Endometrium (tissue), 2 donors: ENCODE results near the gene NGEF.
A peak's percentile ranks its signal among the peaks of the same experiment; 100 is the strongest.
"Not testable (repeated sequence)": the region's sequence is repeated elsewhere in the genome, so short reads cannot be mapped to it uniquely, and the experiment has no call there.

Experiments
- FAIRE-seq: peaks from 2 replicates; lab custom pipeline; 2012; peaks lifted over from hg19 to GRCh38; lab: Jason Lieb, UNC
- donor health status: control.
- donor health status: control.

NGEF gene

GRCh38 chr2:232870766-232871371 lies 142.2 kb downstream of the NGEF start:
- FAIRE-seq: no peak

- no peak for FAIRE-seq
These were observed 142.9 kb downstream of the NGEF start, which contains the start of gene SNORC for GRCh38 chr2:232870018-232870765. SNORC (plus strand) TSS chr2:232870264; CDS start chr2:232870342, 78 bp downstream.

DNA sequence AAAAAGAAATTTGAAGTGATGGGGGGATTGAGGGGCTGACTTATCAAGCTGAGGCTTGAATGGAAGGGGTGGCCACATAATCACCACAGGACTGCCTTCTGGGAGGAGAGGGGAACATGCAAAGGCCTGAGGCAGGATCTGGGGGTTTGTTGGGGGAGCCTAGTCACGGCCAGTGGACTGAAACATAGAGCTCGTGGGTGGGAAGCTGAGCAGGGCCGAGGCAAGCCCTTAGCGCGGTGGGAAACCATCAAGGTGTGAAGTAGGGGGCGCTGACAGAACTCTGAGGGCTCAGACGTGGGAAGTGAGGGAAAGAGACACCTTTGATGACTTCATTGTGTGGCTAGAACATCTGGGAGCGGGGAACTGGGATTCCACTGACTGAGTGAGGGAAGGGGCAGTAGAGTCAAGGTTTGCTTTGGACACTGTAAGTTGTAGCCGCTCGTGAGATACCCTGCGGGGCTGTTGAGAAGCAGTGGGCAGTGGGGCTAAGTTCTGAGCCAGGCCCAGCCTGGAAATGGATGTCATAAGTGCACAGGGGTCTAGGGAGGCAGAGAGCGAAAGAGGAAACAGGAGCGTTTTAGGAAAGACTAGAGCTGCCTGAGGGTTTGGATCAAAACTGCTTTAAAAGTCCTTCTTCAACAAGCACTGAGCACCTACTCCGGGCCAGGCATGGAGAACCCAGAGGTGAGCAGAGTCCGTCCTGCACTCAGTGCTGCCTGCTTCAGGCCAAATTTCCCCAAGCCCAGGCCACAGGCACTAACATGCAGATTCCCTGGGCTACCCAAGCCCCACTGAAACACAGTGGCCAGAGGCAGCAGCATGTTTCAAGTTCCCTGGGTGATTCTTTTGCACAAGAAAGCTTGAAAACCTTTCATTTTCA lies 143.7 kb downstream of the NGEF start:
- no peak for FAIRE-seq

DNA sequence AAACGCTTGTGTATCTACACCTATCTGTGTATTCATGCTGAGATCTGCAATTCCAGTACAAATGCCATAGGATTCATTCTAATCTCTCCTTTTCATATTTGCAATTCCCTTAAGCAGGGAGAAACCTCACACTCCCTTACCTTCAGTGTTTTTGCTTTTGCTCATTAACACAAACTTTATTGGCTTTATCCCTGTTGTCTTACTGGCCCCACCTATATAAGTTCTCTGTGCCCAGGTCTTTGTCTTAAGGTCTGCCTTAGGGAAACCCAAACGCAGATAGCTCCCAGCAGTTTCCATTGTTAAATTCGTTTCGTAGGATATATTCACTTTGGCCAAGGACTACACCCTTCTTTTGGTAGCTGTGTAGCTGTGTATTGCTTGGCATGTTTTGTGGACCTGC lies 147.0 kb downstream of the NGEF start:
- no peak for FAIRE-seq

GRCh38 chr2:232865165-232865564 lies 147.9 kb downstream of the NGEF start:
- FAIRE-seq: no peak

DNA sequence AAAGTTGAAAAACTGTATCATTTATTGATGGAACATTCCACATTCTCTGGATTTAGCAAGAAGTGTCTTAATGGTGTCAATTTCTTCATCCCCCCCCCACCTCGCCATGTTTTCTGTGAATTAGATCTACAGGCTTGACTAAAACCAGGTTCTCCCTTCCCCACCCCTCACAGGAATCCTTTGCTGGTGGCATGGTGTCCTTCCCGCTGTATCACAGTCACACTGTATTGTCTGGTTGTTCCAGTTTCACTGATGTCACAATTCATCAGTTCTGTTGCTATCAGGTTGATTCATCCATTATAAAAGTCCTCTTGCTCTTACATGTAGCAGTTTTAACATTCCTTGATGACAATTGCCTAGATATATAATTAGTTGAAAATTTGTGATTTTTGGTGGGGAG lies 149.1 kb downstream of the NGEF start:
- FAIRE-seq: no peak

DNA sequence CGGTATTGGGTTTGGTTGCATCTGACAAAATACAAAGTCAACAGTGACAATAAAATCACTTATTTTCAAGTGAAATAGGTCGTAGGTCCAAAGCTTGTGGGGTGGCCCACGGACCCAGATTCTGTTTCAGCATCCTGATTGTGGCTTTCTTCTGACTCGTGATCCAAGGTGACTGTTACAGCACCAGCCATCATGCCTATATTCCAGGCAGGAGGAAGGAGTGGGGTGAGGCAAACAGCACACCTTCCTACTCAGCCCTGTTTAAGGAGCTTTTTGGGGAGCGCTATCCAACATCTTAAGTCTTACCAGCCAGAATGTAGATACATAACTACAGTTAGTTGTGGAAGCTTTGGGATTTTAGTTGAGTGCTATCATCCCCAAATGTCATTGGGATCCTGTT lies 151.7 kb downstream of the NGEF start:
- FAIRE-seq: no peak

DNA sequence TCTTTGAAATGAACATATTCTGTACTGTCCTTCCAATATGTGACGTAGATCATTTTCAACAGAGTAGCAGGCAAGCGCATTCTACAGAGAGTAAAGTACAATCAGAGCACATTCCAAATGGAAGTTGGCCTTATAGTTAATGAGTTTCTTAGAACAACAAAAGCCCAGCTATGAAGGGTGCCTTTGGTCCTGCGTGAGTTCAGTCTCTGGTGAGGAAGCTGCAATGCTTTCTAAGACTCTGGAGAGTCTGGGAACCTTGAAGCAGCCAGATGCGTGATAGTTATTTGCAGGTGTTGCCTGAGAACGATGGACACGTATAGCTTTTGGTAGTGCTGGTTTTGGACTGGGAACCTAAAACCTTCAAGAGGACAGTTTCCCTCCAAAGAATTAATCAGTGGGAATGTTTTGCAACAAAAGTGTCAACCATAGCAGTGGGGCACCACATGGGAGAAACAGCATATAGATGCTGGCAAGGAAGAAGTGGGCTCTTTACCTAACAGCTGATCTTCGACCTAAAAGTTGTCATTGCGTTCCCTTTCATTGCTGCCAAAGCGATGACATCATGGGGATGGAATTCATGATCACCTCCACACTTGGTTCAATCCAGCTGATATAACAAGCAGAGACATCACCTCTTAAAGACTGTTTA lies 152.3 kb downstream of the NGEF start:
- FAIRE-seq: no peak

DNA sequence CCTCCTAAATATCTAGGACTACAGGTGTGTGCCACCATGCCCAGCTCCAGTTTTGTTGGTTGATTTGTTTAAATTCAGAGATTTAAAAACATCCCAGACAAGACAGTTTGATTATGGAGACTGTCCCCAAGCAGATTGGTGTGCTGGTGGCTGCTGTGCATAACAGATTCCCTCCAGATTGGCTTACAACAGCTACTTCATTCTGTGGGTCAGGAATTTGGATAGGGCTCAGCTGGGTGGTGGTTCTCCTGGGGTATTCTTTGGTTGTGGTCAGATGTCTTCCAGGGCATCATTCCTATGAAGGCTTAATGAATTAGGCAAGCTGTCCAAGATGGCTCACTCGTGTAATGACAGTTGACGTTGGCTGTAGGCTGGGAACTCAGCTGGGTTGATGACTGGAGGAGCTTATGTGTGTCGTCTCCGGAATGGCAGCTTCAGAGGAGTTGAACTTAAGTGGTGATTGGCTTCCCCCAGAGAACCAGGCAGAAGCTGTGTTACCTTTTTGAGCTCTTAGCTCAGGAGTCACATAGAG lies 153.6 kb downstream of the NGEF start:
- no peak for FAIRE-seq

- FAIRE-seq: no peak
These were observed 155.9 kb downstream of the NGEF start for GRCh38 chr2:232857158-232857563.

- peak; percentile 82 for FAIRE-seq
These were observed 159.0 kb downstream of the NGEF start for GRCh38 chr2:232854082-232854481.

DNA sequence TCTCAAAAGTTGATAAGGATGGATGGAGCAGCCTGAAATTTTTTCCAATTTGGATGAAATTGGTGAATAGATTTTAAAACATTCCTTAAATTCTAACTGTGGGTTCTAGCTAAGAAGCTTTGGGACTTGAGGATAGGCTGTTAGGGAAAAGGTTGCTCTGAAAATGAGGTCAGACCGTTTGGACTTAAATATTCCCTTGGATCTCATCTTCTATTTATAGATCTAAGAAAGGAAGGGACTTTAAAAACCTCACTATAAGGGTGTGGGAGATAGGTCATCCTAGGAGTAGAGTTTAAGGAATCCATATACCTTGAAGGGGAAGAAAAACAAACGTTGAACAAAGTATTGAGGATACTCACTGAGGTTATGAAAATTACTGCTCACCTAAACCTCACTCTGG lies 160.4 kb downstream of the NGEF start:
- FAIRE-seq: no peak

- not testable (repeated sequence) for FAIRE-seq
These were observed 161.0 kb downstream of the NGEF start for GRCh38 chr2:232852081-232852480.

- no peak for FAIRE-seq
These were observed 163.0 kb downstream of the NGEF start for GRCh38 chr2:232850039-232850438.

GRCh38 chr2:232846055-232846454 lies 167.0 kb downstream of the NGEF start:
- no peak for FAIRE-seq

DNA sequence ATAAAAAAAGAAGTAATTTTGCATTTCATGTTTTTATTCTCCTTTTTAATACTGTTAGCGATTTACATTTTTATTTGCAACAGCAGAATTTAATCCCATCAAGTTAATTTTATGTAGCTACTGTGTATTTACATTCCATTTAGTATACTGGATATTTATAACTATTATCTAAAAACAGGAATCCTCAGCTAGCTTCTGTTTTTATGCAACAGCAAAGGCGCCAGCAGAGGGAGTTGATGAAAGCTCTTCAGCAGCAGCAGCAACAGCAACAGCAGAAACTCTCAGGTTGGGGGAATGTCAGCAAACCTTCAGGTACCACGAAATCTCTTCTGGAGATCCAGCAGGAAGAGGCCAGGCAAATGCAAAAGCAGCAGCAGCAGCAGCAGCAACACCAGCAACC lies 169.2 kb downstream of the NGEF start:
- FAIRE-seq: no peak

- no peak for FAIRE-seq
These were observed 170.4 kb downstream of the NGEF start for GRCh38 chr2:232842689-232843088.

- FAIRE-seq: no peak
These were observed 173.5 kb downstream of the NGEF start for GRCh38 chr2:232839411-232840079.

DNA sequence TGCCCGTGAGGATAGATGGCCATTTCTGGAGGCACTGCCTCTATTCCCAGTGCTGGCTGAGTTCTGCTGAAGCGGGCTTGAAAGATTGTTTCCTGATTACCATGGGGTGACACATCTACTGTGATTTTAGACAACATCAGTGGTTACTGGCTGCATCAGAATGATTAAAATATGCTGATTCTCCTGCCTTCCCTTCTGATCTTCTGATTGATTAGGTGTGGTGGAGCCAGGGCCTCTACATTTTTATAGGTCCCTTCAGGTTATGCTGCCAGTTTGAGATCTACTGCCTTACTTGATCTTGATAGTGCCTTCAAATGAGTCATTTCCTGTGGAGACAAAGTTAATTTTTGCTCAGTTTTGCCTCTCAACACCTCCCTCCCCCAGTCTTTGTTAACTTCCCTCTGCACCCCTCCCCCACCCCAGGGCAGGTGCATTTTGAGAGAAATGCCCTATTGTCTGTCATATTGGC lies 174.6 kb downstream of the NGEF start:
- no peak for FAIRE-seq

DNA sequence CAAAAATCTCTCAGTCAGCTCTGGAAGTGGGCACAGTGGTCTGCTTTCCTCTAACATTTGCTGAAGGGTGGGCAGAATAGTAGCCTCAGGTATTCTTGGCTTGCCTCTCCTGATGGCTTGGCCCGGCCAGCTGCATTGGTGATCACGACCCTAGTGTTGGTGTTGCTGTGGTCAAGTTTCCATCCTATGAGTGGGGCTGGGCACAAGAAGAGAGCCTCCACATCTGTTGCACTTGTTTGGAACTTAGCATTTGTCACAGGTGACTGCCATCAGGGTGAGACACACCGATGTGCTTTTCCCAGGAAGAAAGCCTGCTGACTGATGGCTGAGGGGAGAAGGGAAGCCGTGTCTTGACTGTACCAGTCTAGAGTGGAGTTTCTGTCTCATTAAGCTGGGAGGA lies 176.1 kb downstream of the NGEF start:
- FAIRE-seq: no peak

GRCh38 chr2:232835687-232836208 lies 177.3 kb downstream of the NGEF start:
- FAIRE-seq: no peak
